H1 (cell line): ENCODE data around the gene MAML1. TPM values are rescaled to one million over a fixed set of nuclear protein-coding genes. Genes with fewer than 3 reads are reported as not detected.

Experiments
- CTCF ChIA-PET: fragments of 300-600 bp; sonication (Branson Sonifier 250); formaldehyde crosslinking; loops from one replicate; lab custom pipeline; 2021; ENCODE audit not compliant: partially characterized antibody; lab: Charles Lee
- POLR2A ChIA-PET: fragments of 300-600 bp; sonication (Branson Sonifier 250); formaldehyde crosslinking; loops from one replicate; lab custom pipeline; 2021; ENCODE audit warnings: inconsistent platforms; ENCODE audit not compliant: partially characterized antibody; lab: Charles Lee
- DNase-seq, 2 experiments: peaks; one replicate each; pipeline versions ENCODE4 v3.0.0 to v3.0.0-alpha.2; 2010 to 2022; ENCODE audit warnings: low spot score in 2 of 2, low read depth in 1 of 2, mixed read lengths in 1 of 2
- FAIRE-seq: peaks from 2 replicates; lab custom pipeline; 2011; peaks lifted over from hg19 to GRCh38; lab: Jason Lieb, UNC
- H2AFZ ChIP-seq: 2 replicates; pipeline ENCODE4 v1.8.1; 2012; ENCODE audit warnings: low read length, inconsistent platforms
- H2AK5ac ChIP-seq: 2 replicates; pipeline ENCODE4 v1.6.1; 2013; ENCODE audit warnings: low read depth, low read length
- H2BK120ac ChIP-seq: replicated peaks from 2 replicates; pipeline ENCODE3; 2013; ENCODE audit warnings: low read depth, low read length, inconsistent platforms
- H2BK12ac ChIP-seq: 2 replicates; pipeline ENCODE4 v1.6.1; 2013; ENCODE audit warnings: low read depth, low read length
- H2BK15ac ChIP-seq: 2 replicates; pipeline ENCODE4 v1.6.1; 2013; ENCODE audit warnings: low read length
- H2BK20ac ChIP-seq: 2 replicates; pipeline ENCODE4 v1.6.1; 2013; ENCODE audit warnings: low read length
- H2BK5ac ChIP-seq: 2 replicates; pipeline ENCODE4 v1.6.1; 2013; ENCODE audit warnings: low read depth, low read length
- H3K14ac ChIP-seq: 2 replicates; pipeline ENCODE4 v1.6.1; 2013; ENCODE audit warnings: inconsistent platforms; ENCODE audit not compliant: insufficient read length
- H3K18ac ChIP-seq: 2 replicates; pipeline ENCODE4 v1.6.1; 2013; ENCODE audit warnings: low read length; ENCODE audit errors: extremely low read depth
- H3K23ac ChIP-seq: 2 replicates; pipeline ENCODE4 v1.6.1; 2013; ENCODE audit warnings: inconsistent platforms; ENCODE audit not compliant: insufficient read length
- H3K23me2 ChIP-seq: 2 replicates; pipeline ENCODE4 v1.6.1; 2013; ENCODE audit warnings: low read depth, low read length
- H3K27ac ChIP-seq: 2 replicates; pipeline ENCODE4 v1.6.1; 2011; ENCODE audit warnings: low read depth, low read length, inconsistent platforms
- H3K27me3 ChIP-seq, 4 experiments: replicated peaks in 1 of 4; 1 replicate in 1 of 4; 2 replicates in 3 of 4; pipeline versions ENCODE4 v1.6.1 to v1.8.1; 2011 to 2013; ENCODE audit warnings: low read length in 3 of 4, mild to moderate bottlenecking in 3 of 4, inconsistent platforms in 2 of 4, mixed read lengths in 2 of 4, moderate library complexity in 1 of 4; ENCODE audit not compliant: control insufficient read depth in 3 of 4, insufficient read depth in 3 of 4; ENCODE audit errors: extremely low read depth in 1 of 4
- H3K36me3 ChIP-seq, 4 experiments: 2 replicates each; pipeline versions ENCODE4 v1.6.1 to v1.8.1; 2011 to 2013; ENCODE audit warnings: mild to moderate bottlenecking in 4 of 4, low read length in 3 of 4, moderate library complexity in 2 of 4, control low read depth in 1 of 4, inconsistent platforms in 1 of 4; ENCODE audit not compliant: insufficient read depth in 4 of 4, control insufficient read depth in 2 of 4
- H3K4ac ChIP-seq: replicated peaks from 2 replicates; pipeline ENCODE3; 2013; ENCODE audit warnings: low read length, low read depth, mixed read lengths, inconsistent platforms; ENCODE audit not compliant: insufficient read length
- H3K4me1 ChIP-seq, 4 experiments: replicated peaks in 1 of 4; 1 replicate in 1 of 4; 2 replicates in 3 of 4; pipeline versions ENCODE4 v1.6.1 to v1.8.1; 2011 to 2013; ENCODE audit warnings: low read length in 3 of 4, inconsistent platforms in 2 of 4, mixed read lengths in 1 of 4; ENCODE audit not compliant: insufficient read depth in 4 of 4, control insufficient read depth in 3 of 4
- H3K4me2 ChIP-seq, 2 experiments: 2 replicates each; pipeline versions ENCODE4 v1.6.1 to v1.8.1; 2011 to 2013; ENCODE audit warnings: low read depth in 2 of 2, low read length in 2 of 2, control low read depth in 1 of 2, inconsistent platforms in 1 of 2, mild to moderate bottlenecking in 1 of 2; ENCODE audit not compliant: insufficient read depth in 1 of 2
- H3K4me3 ChIP-seq, 4 experiments: fragments of 200-600, 300-600 bp in 1 of 4; sonication (generic), shearing (Covaris generic), sonication (Bioruptor Twin) in 1 of 4; 2 replicates each; pipeline versions ENCODE4 v1.5.1 to v1.8.1; 2011 to 2016; ENCODE audit warnings: low read length in 4 of 4, low read depth in 3 of 4, control low read depth in 2 of 4, inconsistent platforms in 2 of 4, mild to moderate bottlenecking in 2 of 4, mixed read lengths in 1 of 4, moderate library complexity in 1 of 4; ENCODE audit not compliant: insufficient read depth in 2 of 4; ENCODE audit errors: extremely low read depth in 1 of 4
- H3K56ac ChIP-seq: replicated peaks from 2 replicates; pipeline ENCODE3; 2013; ENCODE audit warnings: low read depth, mild to moderate bottlenecking, mixed read lengths, low read length, inconsistent platforms; ENCODE audit not compliant: insufficient read length
- H3K79me1 ChIP-seq: 2 replicates; pipeline ENCODE4 v1.6.1; 2013; ENCODE audit warnings: low read depth, low read length, control low read depth
- H3K79me2 ChIP-seq, 2 experiments: 2 replicates each; pipeline versions ENCODE4 v1.6.1 to v1.8.1; 2012 to 2013; ENCODE audit warnings: low read length in 2 of 2, mild to moderate bottlenecking in 2 of 2, inconsistent platforms in 1 of 2; ENCODE audit not compliant: insufficient read depth in 2 of 2, control insufficient read depth in 1 of 2
- H3K9ac ChIP-seq, 4 experiments: replicated peaks in 1 of 4; 1 replicate in 1 of 4; 2 replicates in 3 of 4; pipeline versions ENCODE4 v1.6.1 to v1.8.1; 2011 to 2013; ENCODE audit warnings: low read depth in 3 of 4, low read length in 3 of 4, control low read depth in 2 of 4, mild to moderate bottlenecking in 2 of 4, moderate library complexity in 2 of 4, inconsistent platforms in 1 of 4; ENCODE audit errors: extremely low read depth in 1 of 4
- H3K9me3 ChIP-seq, 2 experiments: 2 replicates each; pipeline versions ENCODE4 v1.6.1 to v1.8.1; 2012 to 2013; ENCODE audit warnings: mild to moderate bottlenecking in 2 of 2, moderate library complexity in 2 of 2, control low read depth in 1 of 2, inconsistent platforms in 1 of 2, low read depth in 1 of 2, low read length in 1 of 2, mixed read lengths in 1 of 2; ENCODE audit not compliant: insufficient read depth in 2 of 2
- H4K20me1 ChIP-seq, 2 experiments: replicated peaks in 1 of 2; 2 replicates each; pipeline versions ENCODE3 to v1.8.1; 2011 to 2013; ENCODE audit warnings: inconsistent platforms in 2 of 2, low read length in 2 of 2, mild to moderate bottlenecking in 1 of 2; ENCODE audit not compliant: insufficient read depth in 2 of 2, control insufficient read depth in 1 of 2
- H4K5ac ChIP-seq: 2 replicates; pipeline ENCODE4 v1.6.1; 2013; ENCODE audit warnings: low read length, low read depth, mixed read lengths, inconsistent platforms; ENCODE audit not compliant: insufficient read length
- H4K8ac ChIP-seq: 2 replicates; pipeline ENCODE4 v1.8.0; 2013; ENCODE audit warnings: mild to moderate bottlenecking, moderate library complexity, low read length, inconsistent platforms; ENCODE audit not compliant: insufficient read depth; ENCODE audit errors: extremely low read depth
- H4K91ac ChIP-seq: replicated peaks from 2 replicates; pipeline ENCODE3; 2013; ENCODE audit warnings: low read length, mixed read lengths, inconsistent platforms; ENCODE audit not compliant: insufficient read length
- ATF3 ChIP-seq: IDR thresholded peaks from 2 replicates; pipeline ENCODE4 v1.6.1; 2011; ENCODE audit warnings: low read depth, mild to moderate bottlenecking, low read length; ENCODE audit not compliant: insufficient read depth
- EP300 ChIP-seq, 2 experiments: IDR thresholded peaks; 1 replicate in 1 of 2; 2 replicates in 1 of 2; pipeline ENCODE4 v1.6.1; 2011 to 2012; ENCODE audit warnings: low read depth in 2 of 2, low read length in 2 of 2, mild to moderate bottlenecking in 2 of 2, borderline replicate concordance in 1 of 2, inconsistent platforms in 1 of 2, moderate library complexity in 1 of 2
- GTF2F1 ChIP-seq: IDR thresholded peaks from 2 replicates; pipeline ENCODE4 v1.6.1; 2012; ENCODE audit warnings: low read depth, low read length, improper control_type of control experiment, borderline replicate concordance
- PHF8 ChIP-seq: fragments of 200-600 bp; sonication (generic); conservative IDR thresholded peaks from 2 replicates; pipeline ENCODE4 v1.7.1; 2012; ENCODE audit warnings: low read depth, mild to moderate bottlenecking, inconsistent platforms, low read length, moderate library complexity
- POLR2A ChIP-seq, 2 experiments: IDR thresholded peaks; 1 replicate in 1 of 2; 2 replicates in 1 of 2; pipeline ENCODE4 v1.6.1; 2011; ENCODE audit warnings: low read depth in 2 of 2, low read length in 2 of 2, mild to moderate bottlenecking in 2 of 2; ENCODE audit errors: control extremely low read depth in 1 of 2
- RAD21 ChIP-seq, 2 experiments: IDR thresholded peaks in 1 of 2; conservative IDR thresholded peaks in 1 of 2; 2 replicates each; pipeline ENCODE4 v1.6.1; 2011; ENCODE audit warnings: low read depth in 2 of 2, low read length in 2 of 2, improper control_type of control experiment in 1 of 2, inconsistent platforms in 1 of 2, mild to moderate bottlenecking in 1 of 2, moderate library complexity in 1 of 2
- SP1 ChIP-seq: IDR thresholded peaks from 2 replicates; pipeline ENCODE4 v1.6.1; 2011; ENCODE audit warnings: low read depth, low read length
- SP4 ChIP-seq: IDR thresholded peaks from 2 replicates; pipeline ENCODE4 v1.6.1; 2012; ENCODE audit warnings: low read length, inconsistent platforms
- TAF7 ChIP-seq: optimal IDR thresholded peaks from 2 replicates; pipeline ENCODE3; 2011; ENCODE audit warnings: low read depth, mild to moderate bottlenecking, inconsistent platforms, low read length, moderate library complexity, borderline replicate concordance
- YY1 ChIP-seq: IDR thresholded peaks from 2 replicates; pipeline ENCODE4 v1.6.1; 2011; ENCODE audit warnings: low read depth, mild to moderate bottlenecking, low read length
- WGBS, 2 experiments: shearing (Covaris generic) in 1 of 2; methylation state at CpG; one replicate each; pipeline versions ENCODE4 v1.1.6 to v1.1.7; 2013 to 2015; ENCODE audit warnings: low lambda C conversion rate in 2 of 2, mixed read lengths in 2 of 2, inconsistent platforms in 1 of 2, low coverage in 1 of 2, missing lambda C conversion rate in 1 of 2; ENCODE audit not compliant: insufficient replicate concordance in 2 of 2, insufficient coverage in 1 of 2, insufficient read length in 1 of 2; ENCODE audit errors: extremely low coverage in 1 of 2, missing lambda C conversion rate in 1 of 2; 5-methylcytosine and 5-hydroxymethylcytosine counted together
- polyA plus RNA-seq, 7 experiments: library from polyadenylated mRNA; depleted of rRNA in 3 of 7; stranded (reverse) in 5 of 7; unstranded in 2 of 7; fragments of >200 nt in 5 of 7; fragments of 200-250 nt in 2 of 7; gene quantifications; 1 replicate in 5 of 7; 2 replicates in 1 of 7; 4 replicates in 1 of 7; pipeline versions ENCODE4 v1.2.1 to v1.2.3, GENCODE V29; 2011 to 2013; ENCODE audit warnings: missing spikeins in 2 of 7, mixed read lengths in 2 of 7
- total RNA-seq: library from RNA; stranded (reverse); fragmentation: NEBNext Ultra II Directional; extraction: Animal tissue kit (Norgen Biotek cat#: 25700); gene quantifications from 2 replicates; pipeline ENCODE4 v1.2.1, GENCODE V29; 2021

The MAML1 gene
- total and polyA plus RNA-seq, 2 of the 8 experiments (the other 6 are each of a cell fraction or from before 2014, with no cell fraction given), result 17.1 to 41.9 TPM

GRCh38 chr5:179697993-179698934 lies 34.4 kb upstream of the MAML1 start:
- Histone ChIP-seq H2AFZ (no peak overlapping the region), H4K8ac (peak overlapping the region; percentile 98), H2BK12ac (peak overlapping the region; percentile 76; the same call in 1 of the 2 replicates), H3K23me2 (peaks cover 6% of the 10 kb centered on the region; the same call in 1 of the 2 replicates), H3K14ac (no peak overlapping the region), H3K79me2 (peaks cover 27 to 42% of the 10 kb centered on the region in 2 experiments), H3K56ac (peak overlapping the region; percentile 95), H2BK20ac (no peak overlapping the region), H3K9ac (peak overlapping the region; percentile 95 to 99 (median 96)), H3K27ac (peak overlapping the region; percentile 91), H3K79me1 (peaks cover 3% of the 10 kb centered on the region), H3K4ac (no peak overlapping the region), H3K9me3 (no peaks in the 10 kb centered on the region), H3K4me1 (peaks cover 0 to 9% (median 2%) of the 10 kb centered on the region in 4 experiments; a peak in 3 of 7 replicates), H3K4me3 (peak overlapping the region; percentile 91 to 99 (median 96)), H3K36me3 (peaks cover 0 to 3% (median 0%) of the 10 kb centered on the region in 4 experiments; a peak in 2 of 8 replicates), H2BK5ac (peak overlapping the region; percentile 84), H3K27me3 (no peaks in the 10 kb centered on the region), H4K5ac (peak overlapping the region; percentile 69), H3K18ac (peak overlapping the region; percentile 78), H2BK15ac (no peak overlapping the region), H2BK120ac (peak overlapping the region; percentile 41), H2AK5ac (no peak overlapping the region), H3K23ac (no peak overlapping the region), H4K91ac (peak overlapping the region; percentile 11), H3K4me2 (peak overlapping the region; percentile 78 to 85), H4K20me1 (peaks cover 5 to 15% of the 10 kb centered on the region in 2 experiments)
- 5% methylated on average over 47 of the region's 72 CpGs; no CpG with 5 or more reads in 1 of the 2 experiments for WGBS, 2 experiments
- ChIA-PET CTCF (no interaction called here), POLR2A (interaction anchor here (0.9 to 5.7 kb wide), 11 partner anchors 11 to 90 kb away, joined by 3 to 50 read pairs (median 5); partner anchors contain the start of genes CBY3, HNRNPH1 and MAML1)
- DNase-seq, result peak; percentile 96 to 98
- no peak for FAIRE-seq
- no peak for TF ChIP-seq GTF2F1
- TF ChIP-seq TAF7, result peak; percentile 52
- TF ChIP-seq SP1, result peak; percentile 98
- peak; percentile 89 for TF ChIP-seq SP4
- TF ChIP-seq YY1, result peak; percentile 85
- TF ChIP-seq EP300 (IDR thresholded peaks at IDR 0.05; ENCODE audit: borderline replicate concordance in 1 of 2, low read depth in 2 of 2, low read length in 2 of 2), result no peak
- TF ChIP-seq POLR2A (IDR thresholded peaks at IDR 0.05; ENCODE audit: control extremely low read depth in 1 of 2, low read depth in 2 of 2, low read length in 2 of 2), result peak; percentile 74 to 82
- no peak for TF ChIP-seq ATF3
- peak; percentile 71 for TF ChIP-seq PHF8
- no peak for TF ChIP-seq RAD21 (IDR thresholded peaks at IDR 0.05 in 1 of 2, conservative IDR thresholded peaks at IDR 0.05 in 1 of 2; ENCODE audit: low read depth in 2 of 2, low read length in 2 of 2)
